Measurements from ENCODE around the gene STK26. TPM values are rescaled to one million over a fixed set of nuclear protein-coding genes. Genes with fewer than 3 reads are reported as not detected.

Gene STK26
- total and polyA plus RNA-seq, 2 of the 4 experiments (the other 2 are of a cell fraction) = 0.17 to 0.18 TPM

DNA sequence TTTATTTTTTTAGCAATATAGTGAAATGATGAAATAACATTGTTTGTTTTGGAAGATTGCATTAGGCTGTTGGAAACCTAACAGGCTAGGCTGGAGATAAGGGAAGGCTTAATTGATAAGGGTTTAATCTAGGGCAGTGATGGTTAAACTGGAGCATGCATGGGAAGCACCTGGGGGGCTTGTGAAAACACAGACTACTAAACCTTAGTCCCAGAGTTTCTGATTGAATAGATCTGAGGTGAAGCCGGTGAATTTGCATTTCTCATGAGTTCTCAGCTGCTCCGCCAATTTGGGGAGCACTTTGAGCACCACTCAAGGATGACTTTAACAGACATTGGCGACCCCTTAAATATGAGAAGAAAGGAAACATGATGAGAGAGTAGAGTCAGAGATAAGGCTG lies 11.5 kb downstream of the STK26 start:
- BruUV-seq (replicated peaks) = no TSS peak
- Histone ChIP-seq H3K27me3 (ENCODE audit: control insufficient read depth, insufficient read depth, low read length) (no peaks in the 10 kb centered on the region; the same call in 1 of the 2 replicates), H2BK20ac (ENCODE audit: low read depth, low read length) (no peak overlapping the region), H3K18ac (ENCODE audit: low read depth, low read length) (no peak overlapping the region), H4K8ac (ENCODE audit: low read depth in 2 of 2, low read length in 2 of 2) (no peak overlapping the region), H3K23ac (ENCODE audit: low read depth, low read length) (no peak overlapping the region), H4K20me1 (ENCODE audit: insufficient read depth, low read length) (no peaks in the 10 kb centered on the region), H3K9me3 (ENCODE audit: control insufficient read depth, insufficient read depth, low read length) (no peaks in the 10 kb centered on the region), H3K36me3 (ENCODE audit: control insufficient read depth, insufficient read depth, low read length) (no peaks in the 10 kb centered on the region), H2BK120ac (ENCODE audit: low read depth, low read length) (no peak overlapping the region), H3K9ac (ENCODE audit: low read depth, low read length) (no peak overlapping the region), H3K79me1 (ENCODE audit: low read depth in 1 of 2, low read length in 2 of 2) (no peaks in the 10 kb centered on the region), H3K9me1 (ENCODE audit: insufficient read depth, low read length) (no peaks in the 10 kb centered on the region), H3K4me3 (ENCODE audit: insufficient read depth, low read depth, low read length) (no peak overlapping the region), H3K56ac (ENCODE audit: extremely low read depth, insufficient read depth, low read length) (no peak overlapping the region), H3K14ac (replicated peaks; ENCODE audit: low read depth, low read length) (no peak overlapping the region), H2AK5ac (ENCODE audit: low read depth, low read length) (no peak overlapping the region), H4K91ac (ENCODE audit: insufficient read depth, low read depth, low read length) (no peak overlapping the region), H3K4me1 (ENCODE audit: control insufficient read depth, insufficient read depth, low read length) (no peaks in the 10 kb centered on the region), H3K27ac (ENCODE audit: insufficient read depth, low read length) (no peak overlapping the region), H2AFZ (replicated peaks; ENCODE audit: low read length, poor library complexity) (no peak overlapping the region), H2BK5ac (ENCODE audit: low read depth, low read length, poor library complexity, severe bottlenecking) (no peak overlapping the region), H3K4ac (ENCODE audit: low read depth, low read length) (no peak overlapping the region), H4K5ac (ENCODE audit: low read depth, low read length) (no peak overlapping the region), H3K4me2 (ENCODE audit: low read depth, low read length) (no peak overlapping the region), H2AK9ac (replicated peaks; ENCODE audit: low read depth, low read length, poor library complexity) (no peak overlapping the region), H2BK15ac (ENCODE audit: low read depth, low read length) (no peak overlapping the region)
- WGBS, 2 experiments (ENCODE audit: extremely low coverage in 2 of 2, insufficient read length in 1 of 2) = no CpG with 5 or more reads among the region's 3 CpGs
- ATAC-seq (ENCODE audit: low read depth) = no peak
- in situ Hi-C loops (cut with MboI; ENCODE audit: low sequenced_read_pairs) = no loop called here
- intact Hi-C loops (cut with micrococcal nuclease) = no loop called here
- POLR2A ChIA-PET (ENCODE audit: unreplicated experiment) = no interaction called here
- TF ChIP-seq, protein P1, sequence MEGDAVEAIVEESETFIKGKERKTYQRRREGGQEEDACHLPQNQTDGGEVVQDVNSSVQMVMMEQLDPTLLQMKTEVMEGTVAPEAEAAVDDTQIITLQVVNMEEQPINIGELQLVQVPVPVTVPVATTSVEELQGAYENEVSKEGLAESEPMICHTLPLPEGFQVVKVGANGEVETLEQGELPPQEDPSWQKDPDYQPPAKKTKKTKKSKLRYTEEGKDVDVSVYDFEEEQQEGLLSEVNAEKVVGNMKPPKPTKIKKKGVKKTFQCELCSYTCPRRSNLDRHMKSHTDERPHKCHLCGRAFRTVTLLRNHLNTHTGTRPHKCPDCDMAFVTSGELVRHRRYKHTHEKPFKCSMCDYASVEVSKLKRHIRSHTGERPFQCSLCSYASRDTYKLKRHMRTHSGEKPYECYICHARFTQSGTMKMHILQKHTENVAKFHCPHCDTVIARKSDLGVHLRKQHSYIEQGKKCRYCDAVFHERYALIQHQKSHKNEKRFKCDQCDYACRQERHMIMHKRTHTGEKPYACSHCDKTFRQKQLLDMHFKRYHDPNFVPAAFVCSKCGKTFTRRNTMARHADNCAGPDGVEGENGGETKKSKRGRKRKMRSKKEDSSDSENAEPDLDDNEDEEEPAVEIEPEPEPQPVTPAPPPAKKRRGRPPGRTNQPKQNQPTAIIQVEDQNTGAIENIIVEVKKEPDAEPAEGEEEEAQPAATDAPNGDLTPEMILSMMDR (conservative IDR thresholded peaks at IDR 0.05; ENCODE audit: low read depth, low read length) = no peak
- no peak for TF ChIP-seq FOS (IDR thresholded peaks at IDR 0.05; ENCODE audit: low read depth, low read length)
- TF ChIP-seq, protein P2, sequence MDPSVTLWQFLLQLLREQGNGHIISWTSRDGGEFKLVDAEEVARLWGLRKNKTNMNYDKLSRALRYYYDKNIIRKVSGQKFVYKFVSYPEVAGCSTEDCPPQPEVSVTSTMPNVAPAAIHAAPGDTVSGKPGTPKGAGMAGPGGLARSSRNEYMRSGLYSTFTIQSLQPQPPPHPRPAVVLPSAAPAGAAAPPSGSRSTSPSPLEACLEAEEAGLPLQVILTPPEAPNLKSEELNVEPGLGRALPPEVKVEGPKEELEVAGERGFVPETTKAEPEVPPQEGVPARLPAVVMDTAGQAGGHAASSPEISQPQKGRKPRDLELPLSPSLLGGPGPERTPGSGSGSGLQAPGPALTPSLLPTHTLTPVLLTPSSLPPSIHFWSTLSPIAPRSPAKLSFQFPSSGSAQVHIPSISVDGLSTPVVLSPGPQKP (IDR thresholded peaks at IDR 0.05; ENCODE audit: borderline replicate concordance, low read depth, low read length) = no peak
- TF ChIP-seq BHLHE40 (IDR thresholded peaks at IDR 0.05; ENCODE audit: low read depth, low read length) = no peak
- TF ChIP-seq RAD21 (IDR thresholded peaks at IDR 0.05; ENCODE audit: low read length) = no peak
- TF ChIP-seq CHD1 (IDR thresholded peaks at IDR 0.05; ENCODE audit: low read depth, low read length) = no peak
- no peak for DNase-seq
- dilution Hi-C loops (cut with HindIII; ENCODE audit: low sequenced_read_pairs, unreplicated experiment) = no loop called here
- CTCF ChIA-PET = no interaction called here
